Left ventricle myocardium inferior (tissue), 1 donor: ENCODE data around the gene MGRN1. TPM values are rescaled to one million over a fixed set of nuclear protein-coding genes. Genes with fewer than 3 reads are reported as not detected.

Source experiments
- DNase-seq: peaks from one replicate; pipeline ENCODE4 v3.0.0-alpha.2; 2020
- H3K27ac ChIP-seq: fragments of 200-600 bp; replicated peaks from 2 replicates; pipeline ENCODE4 v1.8.0; 2021
- H3K27me3 ChIP-seq: fragments of 200-600 bp; 2 replicates; pipeline ENCODE4 v1.8.0; 2021; ENCODE audit warnings: low read depth
- H3K36me3 ChIP-seq: fragments of 200-600 bp; 2 replicates; pipeline ENCODE4 v1.8.0; 2021
- H3K4me1 ChIP-seq: fragments of 200-600 bp; 2 replicates; pipeline ENCODE4 v1.8.0; 2021
- H3K4me3 ChIP-seq: fragments of 200-600 bp; 2 replicates; pipeline ENCODE4 v1.8.0; 2021; ENCODE audit warnings: mild to moderate bottlenecking, moderate library complexity
- H3K9me3 ChIP-seq: fragments of 200-600 bp; replicated peaks from 2 replicates; pipeline ENCODE4 v1.8.0; 2021
- CTCF ChIP-seq: fragments of 200-600 bp; IDR thresholded peaks from 2 replicates; pipeline ENCODE4 v1.8.0; 2021; ENCODE audit warnings: antibody characterized with exemption, mild to moderate bottlenecking, borderline replicate concordance
- intact Hi-C: fragments of 100-400 bp; cut with micrococcal nuclease; formaldehyde crosslinking; loops from one replicate; pipeline ENCODE4 v1.11.0; 2022
- total RNA-seq: library from RNA; stranded (reverse); fragmentation: NEBNext Ultra II Directional; extraction: Animal tissue kit (Norgen Biotek cat#: 25700); gene quantifications from one replicate; pipeline ENCODE4 v1.2.1, GENCODE V29; 2021
- donor health status: DM: no; HTN: yes; CAD: no; lungs with severe emphysema.

The MGRN1 gene
- total RNA-seq, 1 donor from 2014 or later: 30.5 TPM

- TF ChIP-seq CTCF: no peak
- no peak for DNase-seq
- H3K4me1 ChIP-seq: no peaks in the 10 kb centered on the region
- H3K9me3 ChIP-seq: peaks cover 11% of the 10 kb centered on the region
- H3K4me3 ChIP-seq: no peak overlapping the region
- no peaks in the 10 kb centered on the region for H3K36me3 ChIP-seq
- no peak overlapping the region for H3K27ac ChIP-seq
- intact Hi-C loops: no loop called here
- H3K27me3 ChIP-seq: peaks cover 13% of the 10 kb centered on the region
Measured at GRCh38 chr16:4591706-4592470, 32.7 kb upstream of the MGRN1 start.

- Histone ChIP-seq H3K9me3 (peaks cover 7% of the 10 kb centered on the region), H3K4me3 (no peak overlapping the region), H3K27ac (no peak overlapping the region), H3K27me3 (peaks cover 7% of the 10 kb centered on the region), H3K4me1 (no peaks in the 10 kb centered on the region), H3K36me3 (no peaks in the 10 kb centered on the region)
- no peak for DNase-seq
- no peak for TF ChIP-seq CTCF
- intact Hi-C loops: no loop called here
Measured at GRCh38 chr16:4593086-4593485, 31.5 kb upstream of the MGRN1 start.

GRCh38 chr16:4594433-4595410 lies 29.9 kb upstream of the MGRN1 start:
- no peak overlapping the region for H3K27ac ChIP-seq
- DNase-seq: no peak
- no peaks in the 10 kb centered on the region for H3K4me1 ChIP-seq
- no peak overlapping the region for H3K4me3 ChIP-seq
- peaks cover 15% of the 10 kb centered on the region for H3K27me3 ChIP-seq
- H3K36me3 ChIP-seq: no peaks in the 10 kb centered on the region
- intact Hi-C loops: no loop called here
- no peaks in the 10 kb centered on the region for H3K9me3 ChIP-seq
- no peak for TF ChIP-seq CTCF

- no peak for TF ChIP-seq CTCF
- Histone ChIP-seq H3K4me1 (peaks cover 4% of the 10 kb centered on the region), H3K4me3 (no peak overlapping the region), H3K9me3 (no peaks in the 10 kb centered on the region), H3K27ac (no peak overlapping the region), H3K36me3 (no peaks in the 10 kb centered on the region), H3K27me3 (peaks cover 27% of the 10 kb centered on the region)
- intact Hi-C loops: no loop called here
- no peak for DNase-seq
Measured at GRCh38 chr16:4597174-4597573, 27.5 kb upstream of the MGRN1 start.

GRCh38 chr16:4599037-4599436 lies 25.6 kb upstream of the MGRN1 start:
- H3K36me3 ChIP-seq: no peaks in the 10 kb centered on the region
- H3K4me3 ChIP-seq: no peak overlapping the region
- no peak for DNase-seq
- H3K9me3 ChIP-seq: no peaks in the 10 kb centered on the region
- intact Hi-C loops: no loop called here
- peaks cover 4% of the 10 kb centered on the region for H3K4me1 ChIP-seq
- peaks cover 26% of the 10 kb centered on the region for H3K27me3 ChIP-seq
- H3K27ac ChIP-seq: no peak overlapping the region
- TF ChIP-seq CTCF: no peak
